ENCODE measurements around the gene CCDC18. TPM values are rescaled to one million over a fixed set of nuclear protein-coding genes. Genes with fewer than 3 reads are reported as not detected.
"Not testable (repeated sequence)": the region's sequence is repeated elsewhere in the genome, so short reads cannot be mapped to it uniquely, and the experiment has no call there.

The CCDC18 gene
- total RNA-seq, 1 donor from 2014 or later, result 1.6 TPM

DNA sequence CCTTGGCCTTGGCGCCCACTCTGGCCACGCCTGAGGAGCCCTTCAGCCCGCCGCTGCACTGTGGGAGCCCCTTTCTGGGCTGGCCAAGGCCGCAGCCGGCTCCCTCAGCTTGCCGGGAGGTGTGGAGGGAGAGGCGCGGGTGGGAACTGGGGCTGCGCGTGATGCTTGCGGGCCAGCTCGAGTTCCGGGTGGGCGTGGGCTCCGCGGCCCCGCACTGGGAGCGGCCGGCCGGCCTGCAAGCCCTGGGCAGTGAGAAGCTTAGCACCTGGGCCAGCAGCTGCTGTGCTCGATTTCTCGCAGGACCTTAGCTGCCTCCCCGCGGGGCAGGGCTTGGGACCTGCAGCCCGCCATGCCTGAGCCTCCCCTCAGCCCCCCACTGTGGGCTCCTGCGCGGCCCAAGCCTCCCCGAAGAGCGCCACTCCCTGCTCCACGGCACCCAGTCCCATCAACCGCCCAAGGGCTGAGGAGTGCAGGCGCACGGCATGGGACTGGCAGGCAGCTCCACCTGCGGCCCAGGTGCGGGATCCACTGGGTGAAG, 10.3 kb upstream of the CCDC18 start:
- H3K4me3 ChIP-seq (ENCODE audit: low read length in 3 of 3); H3K9ac ChIP-seq (ENCODE audit: low read depth in 1 of 3, low read length in 3 of 3); H3K27ac ChIP-seq (ENCODE audit: low read depth, low read length); H3K4me1 ChIP-seq (ENCODE audit: control insufficient read depth in 3 of 3, insufficient read depth in 3 of 3, low read length in 3 of 3); H3K27me3 ChIP-seq (ENCODE audit: control insufficient read depth in 3 of 3, insufficient read depth in 3 of 3, low read length in 3 of 3); H3K36me3 ChIP-seq (ENCODE audit: control insufficient read depth in 3 of 3, insufficient read depth in 3 of 3, low read length in 3 of 3); H3K9me3 ChIP-seq (ENCODE audit: control insufficient read depth in 3 of 3, low read length in 3 of 3): not testable (repeated sequence)

DNA sequence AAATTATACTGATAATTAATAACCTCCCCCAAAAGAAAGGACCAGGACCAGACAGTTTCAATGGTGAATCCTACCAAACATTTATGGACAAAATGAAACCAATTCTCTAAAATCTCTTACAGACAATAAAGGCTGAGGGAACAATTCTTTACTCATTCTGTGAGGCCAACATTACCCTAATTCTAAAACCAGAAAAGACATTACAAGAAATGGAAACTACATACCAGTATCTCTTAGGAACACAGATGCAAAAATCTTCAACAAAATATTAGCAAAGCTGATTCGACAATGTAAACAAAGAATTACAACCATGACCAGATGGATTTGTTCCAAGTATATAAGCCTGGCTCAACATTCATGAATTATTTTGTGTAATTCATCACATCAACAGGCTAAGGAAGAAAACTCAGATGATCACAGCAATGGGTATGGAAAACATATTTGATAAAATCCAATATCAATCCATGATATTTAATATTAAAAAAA, 8.9 kb upstream of the CCDC18 start:
- Histone ChIP-seq H3K27ac (ENCODE audit: low read depth, low read length) (no peak overlapping the region), H3K36me3 (ENCODE audit: control insufficient read depth in 3 of 3, insufficient read depth in 3 of 3, low read length in 3 of 3) (peaks cover 0 to 4% (median 0%) of the 10 kb centered on the region in 3 donors), H3K27me3 (ENCODE audit: control insufficient read depth in 3 of 3, insufficient read depth in 3 of 3, low read length in 3 of 3) (no peaks in the 10 kb centered on the region), H3K9ac (ENCODE audit: low read depth in 1 of 3, low read length in 3 of 3) (no peak overlapping the region), H3K4me1 (ENCODE audit: control insufficient read depth in 3 of 3, insufficient read depth in 3 of 3, low read length in 3 of 3) (peaks cover 0 to 2% (median 0%) of the 10 kb centered on the region in 3 donors), H3K4me3 (ENCODE audit: low read length in 3 of 3) (no peak overlapping the region), H3K9me3 (ENCODE audit: control insufficient read depth in 3 of 3, low read length in 3 of 3) (no peaks in the 10 kb centered on the region)

DNA sequence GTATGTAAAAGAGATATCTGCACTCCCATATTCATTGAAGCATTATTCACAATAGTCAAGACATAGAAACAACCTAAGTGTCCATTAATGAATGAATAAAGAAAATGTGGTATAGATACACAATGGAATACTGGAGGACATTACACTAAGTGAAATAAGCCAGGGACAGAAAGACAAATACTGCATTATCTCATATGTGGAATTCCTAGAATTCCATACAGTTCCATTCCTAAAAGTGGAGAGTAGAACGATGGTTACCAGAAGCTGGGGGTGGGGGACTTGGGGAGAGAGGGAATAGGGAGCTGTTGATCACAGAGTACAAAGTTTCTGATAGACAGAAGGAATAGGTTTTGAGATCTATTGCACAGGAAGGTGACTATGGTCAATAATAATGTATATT, 7.7 kb upstream of the CCDC18 start:
- Histone ChIP-seq H3K9me3 (ENCODE audit: control insufficient read depth in 3 of 3, low read length in 3 of 3) (no peaks in the 10 kb centered on the region), H3K27ac (ENCODE audit: low read depth, low read length) (no peak overlapping the region), H3K4me3 (ENCODE audit: low read length in 3 of 3) (no peak overlapping the region), H3K27me3 (ENCODE audit: control insufficient read depth in 3 of 3, insufficient read depth in 3 of 3, low read length in 3 of 3) (no peaks in the 10 kb centered on the region), H3K9ac (ENCODE audit: low read depth in 1 of 3, low read length in 3 of 3) (no peak overlapping the region), H3K36me3 (ENCODE audit: control insufficient read depth in 3 of 3, insufficient read depth in 3 of 3, low read length in 3 of 3) (peaks cover 0 to 4% (median 0%) of the 10 kb centered on the region in 3 donors), H3K4me1 (ENCODE audit: control insufficient read depth in 3 of 3, insufficient read depth in 3 of 3, low read length in 3 of 3) (peaks cover 0 to 9% (median 6%) of the 10 kb centered on the region in 3 donors)

DNA sequence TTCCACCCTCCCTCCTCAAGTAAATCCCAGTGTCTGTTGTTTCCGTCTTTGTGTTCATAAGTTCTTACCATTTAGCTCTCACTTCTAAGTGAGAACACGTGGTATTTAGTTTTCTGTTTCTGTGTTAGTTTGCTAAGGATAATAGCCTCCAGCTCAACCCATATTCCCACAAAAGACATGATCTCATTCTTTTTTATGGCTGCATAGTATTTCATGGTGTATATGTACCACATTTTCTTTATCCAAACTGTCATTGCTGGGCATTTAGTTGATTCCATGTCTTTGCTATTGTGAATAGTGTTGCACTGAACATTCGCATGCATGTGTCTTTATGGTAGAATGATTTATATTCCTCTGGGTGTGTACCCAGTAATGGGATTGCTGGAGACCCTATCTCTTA, 5.9 kb upstream of the CCDC18 start:
- H3K9me3 ChIP-seq (ENCODE audit: control insufficient read depth in 3 of 3, low read length in 3 of 3); H3K27ac ChIP-seq (ENCODE audit: low read depth, low read length); H3K9ac ChIP-seq (ENCODE audit: low read depth in 1 of 3, low read length in 3 of 3); H3K27me3 ChIP-seq (ENCODE audit: control insufficient read depth in 3 of 3, insufficient read depth in 3 of 3, low read length in 3 of 3); H3K36me3 ChIP-seq (ENCODE audit: control insufficient read depth in 3 of 3, insufficient read depth in 3 of 3, low read length in 3 of 3); H3K4me3 ChIP-seq (ENCODE audit: low read length in 3 of 3): not testable (repeated sequence)
- H3K4me1 ChIP-seq (ENCODE audit: control insufficient read depth in 3 of 3, insufficient read depth in 3 of 3, low read length in 3 of 3), result peaks cover 4 to 17% (median 15%) of the 10 kb centered on the region in 3 donors

DNA sequence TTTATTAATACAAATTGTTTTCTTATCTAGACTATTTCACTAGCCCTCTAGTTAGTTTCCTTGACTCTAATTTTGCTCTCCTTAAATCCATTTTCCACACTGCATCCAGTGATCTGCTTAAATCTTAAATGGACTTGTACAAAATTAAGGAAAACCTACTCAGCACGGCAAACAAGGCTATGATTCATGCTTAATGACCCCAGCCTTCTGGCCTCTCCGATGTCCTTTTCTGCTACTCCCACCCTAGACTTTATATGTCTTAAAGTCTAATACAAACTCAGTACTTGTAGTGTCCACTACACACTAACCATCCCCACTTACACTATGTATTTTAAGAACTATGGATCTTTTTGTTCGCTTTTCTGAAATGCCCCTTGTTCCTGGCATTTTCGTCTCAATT, 2.5 kb upstream of the CCDC18 start:
- Histone ChIP-seq H3K36me3 (ENCODE audit: control insufficient read depth in 3 of 3, insufficient read depth in 3 of 3, low read length in 3 of 3) (peaks cover 0 to 4% (median 3%) of the 10 kb centered on the region in 3 donors), H3K9me3 (ENCODE audit: control insufficient read depth in 3 of 3, low read length in 3 of 3) (no peaks in the 10 kb centered on the region), H3K9ac (ENCODE audit: low read depth in 1 of 3, low read length in 3 of 3) (peak overlapping the region; percentile 5 to 99 (median 47)), H3K27me3 (ENCODE audit: control insufficient read depth in 3 of 3, insufficient read depth in 3 of 3, low read length in 3 of 3) (no peaks in the 10 kb centered on the region), H3K4me3 (ENCODE audit: low read length in 3 of 3) (peak overlapping the region in 2 of 3 donors; percentile 97), H3K27ac (ENCODE audit: low read depth, low read length) (peak overlapping the region; percentile 26), H3K4me1 (ENCODE audit: control insufficient read depth in 3 of 3, insufficient read depth in 3 of 3, low read length in 3 of 3) (peaks cover 8 to 25% (median 19%) of the 10 kb centered on the region in 3 donors)

DNA sequence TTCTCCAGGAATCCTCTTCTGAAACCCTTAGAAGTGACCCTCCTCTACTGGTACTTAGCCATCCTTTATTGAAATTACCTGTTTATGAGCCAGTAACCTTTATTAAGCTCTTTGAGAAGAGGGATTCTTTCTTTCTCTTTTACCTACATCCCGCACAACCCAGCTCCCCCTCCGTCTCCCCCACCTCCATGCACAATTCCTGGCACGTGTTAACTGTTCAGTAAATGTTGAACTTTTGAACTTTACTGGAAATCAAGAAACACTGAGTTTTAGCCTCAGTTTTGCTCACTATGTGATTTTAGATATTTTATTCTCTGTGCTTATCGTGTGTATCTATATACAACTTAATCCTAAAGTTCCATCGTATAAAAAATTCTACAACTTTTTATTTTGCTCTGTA, 2.1 kb upstream of the CCDC18 start:
- Histone ChIP-seq H3K27me3 (ENCODE audit: control insufficient read depth in 3 of 3, insufficient read depth in 3 of 3, low read length in 3 of 3) (no peaks in the 10 kb centered on the region), H3K9me3 (ENCODE audit: control insufficient read depth in 3 of 3, low read length in 3 of 3) (no peaks in the 10 kb centered on the region), H3K9ac (ENCODE audit: low read depth in 1 of 3, low read length in 3 of 3) (peak overlapping the region; percentile 5 to 99 (median 47)), H3K27ac (ENCODE audit: low read depth, low read length) (peak overlapping the region; percentile 26), H3K4me1 (ENCODE audit: control insufficient read depth in 3 of 3, insufficient read depth in 3 of 3, low read length in 3 of 3) (peaks cover 8 to 25% (median 19%) of the 10 kb centered on the region in 3 donors), H3K4me3 (ENCODE audit: low read length in 3 of 3) (peak overlapping the region; percentile 37 to 97 (median 97)), H3K36me3 (ENCODE audit: control insufficient read depth in 3 of 3, insufficient read depth in 3 of 3, low read length in 3 of 3) (peaks cover 0 to 4% (median 3%) of the 10 kb centered on the region in 3 donors)

DNA sequence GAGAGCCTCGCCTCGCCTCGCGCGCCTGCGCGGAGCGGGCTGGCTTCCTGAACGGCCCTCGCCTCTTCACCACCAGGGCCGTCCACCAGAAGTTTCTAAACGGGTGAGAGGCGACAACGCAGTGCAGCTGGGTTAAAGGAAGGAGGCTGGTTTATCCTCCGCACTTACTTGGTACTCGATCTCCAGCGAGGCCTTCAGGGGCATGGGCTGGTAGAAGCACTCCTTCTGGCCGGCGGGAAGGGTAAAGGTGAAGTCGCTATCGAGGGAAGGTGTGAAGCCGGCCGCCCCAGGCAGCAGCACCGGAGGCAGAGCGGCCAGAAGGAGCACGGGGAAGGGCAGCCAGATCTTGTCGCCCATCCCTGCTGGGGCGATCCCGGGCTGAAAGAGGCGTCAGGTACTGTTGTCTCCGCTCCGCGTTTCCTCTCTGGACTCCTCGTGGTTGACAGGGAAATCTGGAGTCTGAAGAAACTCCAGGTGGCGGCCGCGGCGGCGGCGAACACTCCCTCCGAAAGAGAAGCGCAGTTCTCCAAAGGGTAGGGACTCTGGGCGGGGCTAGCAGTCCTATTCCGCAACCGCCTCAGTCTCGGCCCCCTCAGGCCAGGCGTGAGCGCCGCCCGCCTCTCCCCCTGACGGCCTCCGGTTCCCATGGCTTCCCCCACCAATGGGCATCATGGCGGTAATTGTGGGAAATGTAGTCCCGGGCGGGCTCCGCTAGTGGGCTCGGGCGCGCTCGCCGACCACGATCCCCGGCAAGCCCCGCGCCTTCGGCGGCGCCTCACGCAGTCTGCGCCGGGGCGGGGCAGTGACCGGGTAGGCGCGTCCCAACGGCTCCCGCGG, 420 bp upstream of the CCDC18 start, which contains the start of gene TMED5:
Gene TMED5 (minus strand): TSS at position 528 of the 837 bp plus-strand sequence. CDS start 171 bp downstream, at position 357.
- Histone ChIP-seq H3K4me3 (ENCODE audit: low read length in 3 of 3) (peak within 1 kb of the TSS; percentile 97 to 99 (median 97)), H3K27me3 (ENCODE audit: control insufficient read depth in 3 of 3, insufficient read depth in 3 of 3, low read length in 3 of 3) (no peaks in the 10 kb centered on the region), H3K9me3 (ENCODE audit: control insufficient read depth in 3 of 3, low read length in 3 of 3) (no peaks in the 10 kb centered on the region), H3K4me1 (ENCODE audit: control insufficient read depth in 3 of 3, insufficient read depth in 3 of 3, low read length in 3 of 3) (peaks cover 8 to 25% (median 19%) of the 10 kb centered on the region in 3 donors), H3K27ac (ENCODE audit: low read depth, low read length) (peak within 1 kb of the TSS; percentile 99), H3K36me3 (ENCODE audit: control insufficient read depth in 3 of 3, insufficient read depth in 3 of 3, low read length in 3 of 3) (peaks cover 0 to 3% (median 2%) of the 10 kb centered on the region in 3 donors), H3K9ac (ENCODE audit: low read depth in 1 of 3, low read length in 3 of 3) (peak within 1 kb of the TSS; percentile 98 to 100 (median 99))

DNA sequence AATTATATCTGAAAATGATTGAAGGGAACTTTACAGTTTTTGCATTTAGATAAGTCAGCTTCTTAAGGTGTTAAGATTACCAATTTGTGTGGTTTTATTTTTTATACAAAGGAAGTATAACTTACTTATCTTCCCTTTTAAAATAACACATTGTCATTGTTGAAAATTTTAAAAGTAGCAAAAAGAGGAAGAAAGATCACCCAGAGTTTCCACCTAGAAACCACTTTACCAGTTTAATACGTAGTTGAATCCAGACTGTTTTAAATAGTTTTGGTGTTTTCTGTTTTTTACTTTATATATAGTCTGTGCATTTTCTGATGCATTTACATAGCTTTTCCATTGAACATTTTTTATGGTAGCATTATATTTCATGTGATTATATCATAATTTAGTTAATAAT, 6.1 kb downstream of the CCDC18 start:
- H3K4me1 ChIP-seq (ENCODE audit: control insufficient read depth in 3 of 3, insufficient read depth in 3 of 3, low read length in 3 of 3), result no peaks in the 10 kb centered on the region
- H3K9ac ChIP-seq (ENCODE audit: low read depth in 1 of 3, low read length in 3 of 3), result no peak overlapping the region
- H3K4me3 ChIP-seq (ENCODE audit: low read length in 3 of 3), result no peak overlapping the region
- no peaks in the 10 kb centered on the region for H3K9me3 ChIP-seq (ENCODE audit: control insufficient read depth in 3 of 3, low read length in 3 of 3)
- H3K27ac ChIP-seq (ENCODE audit: low read depth, low read length), result no peak overlapping the region
- no peaks in the 10 kb centered on the region for H3K27me3 ChIP-seq (ENCODE audit: control insufficient read depth in 3 of 3, insufficient read depth in 3 of 3, low read length in 3 of 3)
- no peaks in the 10 kb centered on the region for H3K36me3 ChIP-seq (ENCODE audit: control insufficient read depth in 3 of 3, insufficient read depth in 3 of 3, low read length in 3 of 3)

DNA sequence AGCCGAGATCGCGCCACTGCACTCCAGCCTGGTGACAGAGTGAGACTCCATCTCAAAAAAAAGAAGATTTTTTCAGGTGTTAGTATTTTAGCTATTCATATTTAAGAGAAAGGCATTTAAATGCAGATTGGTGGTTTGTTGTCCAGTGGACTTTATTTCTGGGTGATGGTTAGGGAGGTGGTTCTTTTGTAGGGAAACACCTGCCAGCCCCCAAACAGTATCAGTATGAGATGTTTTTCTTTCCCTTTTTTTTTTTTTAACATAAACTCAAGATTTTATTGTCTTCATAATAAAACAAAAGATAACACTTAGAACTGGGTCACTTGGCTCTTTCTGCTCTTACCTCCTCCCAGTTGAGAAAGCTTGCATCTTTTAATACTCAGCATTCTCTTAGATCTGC, 9.9 kb downstream of the CCDC18 start:
- Histone ChIP-seq H3K36me3 (ENCODE audit: control insufficient read depth in 3 of 3, insufficient read depth in 3 of 3, low read length in 3 of 3) (peaks cover 0 to 5% (median 0%) of the 10 kb centered on the region in 3 donors), H3K4me1 (ENCODE audit: control insufficient read depth in 3 of 3, insufficient read depth in 3 of 3, low read length in 3 of 3) (no peaks in the 10 kb centered on the region), H3K4me3 (ENCODE audit: low read length in 3 of 3) (no peak overlapping the region), H3K27me3 (ENCODE audit: control insufficient read depth in 3 of 3, insufficient read depth in 3 of 3, low read length in 3 of 3) (no peaks in the 10 kb centered on the region), H3K9ac (ENCODE audit: low read depth in 1 of 3, low read length in 3 of 3) (no peak overlapping the region), H3K27ac (ENCODE audit: low read depth, low read length) (no peak overlapping the region), H3K9me3 (ENCODE audit: control insufficient read depth in 3 of 3, low read length in 3 of 3) (no peaks in the 10 kb centered on the region)

Data from skeletal muscle tissue (tissue), 4 donors.